ENCODE measurements around the gene GPR82.
"Not testable (repeated sequence)": the region's sequence is repeated elsewhere in the genome, so short reads cannot be mapped to it uniquely, and the experiment has no call there.

Gene GPR82

GRCh38 chrX:41719610-41720009 is 4.4 kb upstream of the GPR82 start:
- DNase-seq = not testable (repeated sequence)

- no peak for DNase-seq
Measured at GRCh38 chrX:41720125-41720779, 3.7 kb upstream of the GPR82 start.

DNA sequence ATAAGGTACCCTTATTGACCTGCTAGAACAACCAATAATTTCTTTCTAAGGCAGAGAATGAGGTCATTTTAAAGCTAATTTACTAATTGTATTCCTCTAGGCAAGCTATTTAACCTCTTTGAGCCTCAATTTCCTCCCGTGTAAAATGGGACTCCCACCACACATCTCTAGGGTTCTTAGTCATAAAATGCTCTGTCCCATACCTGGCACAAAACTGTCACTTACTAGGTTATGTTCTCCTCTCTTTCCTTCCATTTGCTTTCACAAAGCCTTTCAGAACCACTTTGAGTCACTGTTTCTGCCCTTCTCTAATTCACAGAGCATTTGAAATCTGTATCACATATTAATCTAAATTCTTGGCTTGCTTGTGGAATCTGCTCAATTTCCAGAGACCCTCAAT is 2.4 kb upstream of the GPR82 start:
- DNase-seq = no peak

GRCh38 chrX:41722214-41722613 is 1.8 kb upstream of the GPR82 start:
- DNase-seq = no peak

- no peak for DNase-seq
Measured at GRCh38 chrX:41722816-41723618, 964 bp upstream of the GPR82 start.

- DNase-seq = no peak
Measured at GRCh38 chrX:41728125-41728524, 4.1 kb downstream of the GPR82 start.

DNA sequence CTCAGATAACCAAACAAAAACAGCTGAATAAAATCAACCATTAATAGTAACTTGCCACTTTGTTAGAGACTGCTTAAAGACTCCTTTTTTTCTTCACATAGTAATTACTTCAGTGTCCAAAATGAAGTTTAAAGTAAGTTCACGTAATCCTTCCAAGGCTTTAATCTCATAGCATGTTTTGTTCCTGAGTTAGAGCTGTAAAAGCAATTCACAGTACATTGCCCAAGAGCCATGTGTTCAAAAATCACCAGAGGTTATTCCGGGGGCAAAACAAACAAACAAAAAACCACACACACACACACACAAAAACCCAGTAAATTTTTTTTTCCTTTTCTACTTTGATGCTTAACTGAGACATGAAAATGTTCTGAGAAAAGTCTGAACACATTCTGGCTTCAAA is 6.1 kb downstream of the GPR82 start:
- DNase-seq = no peak

DNA sequence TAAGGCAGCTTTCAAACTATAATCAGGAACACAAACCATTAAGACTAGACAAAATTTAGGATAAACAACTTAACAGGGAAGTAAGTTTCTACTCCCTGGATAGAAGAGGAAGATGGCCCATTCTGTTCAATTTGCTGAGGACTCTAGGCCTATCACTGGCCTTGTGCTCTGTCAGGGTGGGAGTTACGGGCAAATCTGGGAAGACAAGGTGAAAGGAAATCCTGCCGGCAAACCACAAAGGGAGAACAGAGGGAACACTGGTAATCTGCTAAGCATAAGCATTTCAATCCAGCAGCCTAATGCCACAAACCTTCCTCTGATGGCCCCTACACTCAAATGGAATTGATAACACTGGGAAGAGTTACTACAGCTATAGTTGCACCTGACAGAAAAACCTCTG is 8.3 kb downstream of the GPR82 start:
- no peak for DNase-seq

DNA sequence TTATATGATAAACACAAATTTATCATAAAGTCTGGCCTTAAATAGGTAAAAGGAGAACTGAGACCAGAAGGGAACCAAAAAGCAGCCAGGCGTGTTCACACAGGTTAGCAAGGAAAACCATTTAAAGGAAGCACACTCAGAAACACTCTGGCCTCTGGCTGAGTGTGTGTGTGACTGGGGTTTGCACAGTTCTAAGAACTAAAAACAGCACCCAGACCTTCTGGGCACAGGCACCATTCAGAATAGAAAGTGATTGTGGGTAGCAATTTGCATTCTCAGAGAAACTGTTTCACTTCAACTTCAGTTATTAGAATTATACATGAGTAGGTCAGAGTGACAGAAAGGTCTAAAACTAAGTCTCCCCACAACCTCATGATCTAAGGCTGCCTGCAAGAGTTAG is 10.0 kb downstream of the GPR82 start:
- DNase-seq = no peak

DNA sequence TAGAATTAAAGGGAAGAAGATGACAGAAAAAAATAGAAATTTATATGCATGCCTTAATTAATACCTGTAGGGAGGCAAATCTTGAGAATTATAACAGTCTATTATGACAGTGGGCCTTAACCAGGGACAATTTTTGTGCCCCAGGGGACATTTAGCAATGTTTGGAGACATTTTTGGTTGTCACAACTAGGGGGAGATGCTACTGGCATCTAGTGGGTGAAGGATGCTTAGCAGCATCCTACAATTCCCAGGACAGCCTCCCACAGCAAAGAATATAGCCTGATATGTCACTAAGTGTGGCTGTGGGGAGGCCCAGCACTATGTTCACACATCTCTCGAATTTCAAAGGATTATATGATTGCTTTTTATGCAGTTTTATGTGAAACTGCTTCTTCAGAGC is 10.5 kb downstream of the GPR82 start:
- no peak for DNase-seq

DNA sequence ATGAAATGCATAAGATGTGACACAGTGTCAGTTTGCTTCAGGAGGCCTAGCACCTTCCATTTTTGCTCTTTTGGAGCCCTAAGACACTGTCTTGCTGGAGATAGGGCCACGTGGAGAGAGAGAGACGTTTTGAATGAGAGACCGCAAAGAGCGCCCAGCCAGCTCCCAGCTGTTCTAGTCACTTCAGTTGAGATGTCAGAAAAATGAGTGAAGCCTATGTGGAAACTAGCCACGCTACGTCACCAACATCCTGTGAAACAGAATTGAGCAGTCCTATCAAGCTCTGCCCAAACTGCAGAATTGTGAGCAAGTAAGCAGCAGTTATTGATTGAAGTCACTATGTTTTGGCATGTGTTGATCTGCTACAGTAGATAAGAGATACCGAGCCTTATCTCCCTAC is 13.1 kb downstream of the GPR82 start:
- DNase-seq = no peak

DNA sequence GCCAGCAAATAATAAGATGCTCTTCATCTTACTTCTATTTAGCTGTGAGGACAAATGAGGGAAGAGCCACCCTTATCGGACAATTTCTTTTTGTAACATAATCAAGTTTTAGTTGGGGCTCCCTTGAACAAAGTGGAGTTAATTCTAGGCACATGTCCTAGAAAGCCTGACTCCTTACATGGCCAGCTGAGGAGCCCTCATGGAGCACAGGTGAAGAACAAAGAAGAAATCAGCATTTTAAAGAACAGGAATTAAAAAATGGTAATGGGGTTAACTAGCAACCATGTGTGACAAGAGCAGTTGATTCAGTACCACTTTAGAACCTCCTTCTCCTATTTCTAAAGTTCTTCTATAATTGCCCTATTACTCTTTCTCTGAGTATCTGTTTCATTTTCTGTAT is 15.9 kb downstream of the GPR82 start:
- no peak for DNase-seq

- no peak for DNase-seq
Measured at GRCh38 chrX:41750716-41751115, 26.7 kb downstream of the GPR82 start.

DNA sequence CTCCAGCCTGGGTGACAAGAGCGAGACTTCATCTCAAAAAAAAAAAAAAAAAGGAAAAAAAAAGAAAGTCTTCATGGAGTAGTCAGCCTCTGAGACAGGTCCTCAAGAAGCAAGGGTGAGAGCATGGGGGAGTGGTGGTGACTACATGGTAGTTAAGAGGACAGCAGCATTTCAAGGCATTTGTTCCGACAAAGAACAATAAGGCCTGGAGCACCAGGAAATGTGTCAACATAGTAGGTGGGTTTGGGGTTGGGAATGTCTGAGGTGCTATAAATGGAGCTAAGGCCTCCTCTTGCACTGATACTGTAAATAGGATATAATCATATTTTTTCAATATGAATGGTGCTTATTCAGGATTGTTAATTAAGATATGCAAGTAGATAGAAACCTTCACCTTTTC is 34.4 kb downstream of the GPR82 start:
- no peak for DNase-seq

GRCh38 chrX:41759817-41760216 is 35.8 kb downstream of the GPR82 start:
- DNase-seq = peak in 1 of 2 experiments; percentile 23

- DNase-seq = no peak
Measured at GRCh38 chrX:41761169-41761568, 37.2 kb downstream of the GPR82 start.

- no peak for DNase-seq
Measured at GRCh38 chrX:41761702-41762101, 37.7 kb downstream of the GPR82 start.

GRCh38 chrX:41779030-41779564 is 55.1 kb downstream of the GPR82 start:
- peak in 1 of 2 experiments; percentile 49 for DNase-seq

Measured in NCI-H446 (cell line).